Nephron progenitor cell (in vitro differentiated cells): ENCODE results near the gene HEG1.

Experiments
- DNase-seq: peaks from one replicate; pipeline ENCODE4 v3.0.0; 2021
- H3K27ac Mint-ChIP-seq: 2 replicates; pipeline ENCODE4 v1.8.0; 2021; ENCODE audit warnings: mild to moderate bottlenecking, moderate library complexity, mixed read lengths
- H3K27me3 Mint-ChIP-seq: 2 replicates; pipeline ENCODE4 v1.8.0; 2021; ENCODE audit warnings: mild to moderate bottlenecking, low read depth, mixed read lengths; ENCODE audit not compliant: poor library complexity
- H3K36me3 Mint-ChIP-seq: 2 replicates; pipeline ENCODE4 v1.8.0; 2021; ENCODE audit warnings: low read depth, mixed read lengths
- H3K4me1 Mint-ChIP-seq: 2 replicates; pipeline ENCODE4 v1.8.0; 2021; ENCODE audit warnings: mixed read lengths
- H3K4me3 Mint-ChIP-seq: 2 replicates; pipeline ENCODE4 v1.8.0; 2021; ENCODE audit warnings: mild to moderate bottlenecking, moderate library complexity, mixed read lengths
- H3K9me3 Mint-ChIP-seq: 2 replicates; pipeline ENCODE4 v1.8.0; 2021; ENCODE audit warnings: mild to moderate bottlenecking, moderate library complexity, mixed read lengths
- TF ChIP-seq, protein P1 (sequence below): fragments of 200-600 bp; sonication (generic); IDR thresholded peaks from 2 replicates; pipeline ENCODE4 v1.5.0; 2021; ENCODE audit warnings: antibody characterized with exemption

Gene HEG1

DNA sequence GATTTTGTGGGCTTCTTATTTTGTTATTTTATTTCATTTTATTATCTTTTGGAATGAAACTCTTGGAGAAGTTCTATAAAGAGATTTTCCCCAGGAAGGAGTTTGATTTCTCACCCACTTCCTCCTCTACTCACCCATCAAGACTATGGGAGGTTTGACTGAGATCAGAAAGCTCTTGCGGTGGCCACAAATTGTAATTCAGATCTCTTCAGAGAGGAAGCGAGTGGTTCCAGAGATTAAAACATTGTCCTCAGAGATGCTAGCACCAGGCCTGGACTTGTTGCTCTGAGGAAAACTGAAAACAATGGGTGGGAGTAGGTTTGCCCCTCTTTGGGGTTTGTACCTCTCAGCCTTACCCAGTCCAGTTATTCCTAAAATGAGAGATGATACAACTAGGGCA is 113.2 kb downstream of the HEG1 start:
- H3K4me1 Mint-ChIP-seq = no peaks in the 10 kb centered on the region
- TF ChIP-seq, protein P1, sequence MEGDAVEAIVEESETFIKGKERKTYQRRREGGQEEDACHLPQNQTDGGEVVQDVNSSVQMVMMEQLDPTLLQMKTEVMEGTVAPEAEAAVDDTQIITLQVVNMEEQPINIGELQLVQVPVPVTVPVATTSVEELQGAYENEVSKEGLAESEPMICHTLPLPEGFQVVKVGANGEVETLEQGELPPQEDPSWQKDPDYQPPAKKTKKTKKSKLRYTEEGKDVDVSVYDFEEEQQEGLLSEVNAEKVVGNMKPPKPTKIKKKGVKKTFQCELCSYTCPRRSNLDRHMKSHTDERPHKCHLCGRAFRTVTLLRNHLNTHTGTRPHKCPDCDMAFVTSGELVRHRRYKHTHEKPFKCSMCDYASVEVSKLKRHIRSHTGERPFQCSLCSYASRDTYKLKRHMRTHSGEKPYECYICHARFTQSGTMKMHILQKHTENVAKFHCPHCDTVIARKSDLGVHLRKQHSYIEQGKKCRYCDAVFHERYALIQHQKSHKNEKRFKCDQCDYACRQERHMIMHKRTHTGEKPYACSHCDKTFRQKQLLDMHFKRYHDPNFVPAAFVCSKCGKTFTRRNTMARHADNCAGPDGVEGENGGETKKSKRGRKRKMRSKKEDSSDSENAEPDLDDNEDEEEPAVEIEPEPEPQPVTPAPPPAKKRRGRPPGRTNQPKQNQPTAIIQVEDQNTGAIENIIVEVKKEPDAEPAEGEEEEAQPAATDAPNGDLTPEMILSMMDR = no peak
- DNase-seq = no peak
- H3K4me3 Mint-ChIP-seq = no peak overlapping the region
- no peaks in the 10 kb centered on the region for H3K9me3 Mint-ChIP-seq
- no peaks in the 10 kb centered on the region for H3K36me3 Mint-ChIP-seq
- H3K27ac Mint-ChIP-seq = no peak overlapping the region
- H3K27me3 Mint-ChIP-seq = peaks cover 6% of the 10 kb centered on the region

DNA sequence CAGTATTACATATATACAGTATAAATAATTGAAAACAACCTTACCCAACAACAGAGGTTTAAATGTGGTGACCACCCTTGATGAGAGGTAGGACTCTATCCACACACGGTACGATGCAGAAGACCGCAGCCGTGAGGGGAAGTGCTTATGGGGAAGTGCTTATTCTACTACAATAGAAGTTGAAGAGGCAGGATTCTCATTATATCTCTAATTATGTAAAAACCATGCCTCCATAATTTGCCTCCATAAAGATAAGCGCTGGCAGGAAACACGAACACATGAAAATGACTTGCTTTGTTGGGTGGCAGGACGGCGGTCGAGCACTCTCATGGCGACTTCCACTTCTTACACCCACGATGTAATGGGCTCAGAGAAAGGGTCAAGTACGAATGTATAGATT is 114.0 kb downstream of the HEG1 start:
- Mint-ChIP-seq H3K4me3 (no peak overlapping the region), H3K36me3 (no peaks in the 10 kb centered on the region), H3K4me1 (no peaks in the 10 kb centered on the region), H3K27me3 (peaks cover 6% of the 10 kb centered on the region), H3K27ac (no peak overlapping the region), H3K9me3 (peaks cover 3% of the 10 kb centered on the region)
- TF ChIP-seq, protein P1 = no peak
- DNase-seq = no peak

DNA sequence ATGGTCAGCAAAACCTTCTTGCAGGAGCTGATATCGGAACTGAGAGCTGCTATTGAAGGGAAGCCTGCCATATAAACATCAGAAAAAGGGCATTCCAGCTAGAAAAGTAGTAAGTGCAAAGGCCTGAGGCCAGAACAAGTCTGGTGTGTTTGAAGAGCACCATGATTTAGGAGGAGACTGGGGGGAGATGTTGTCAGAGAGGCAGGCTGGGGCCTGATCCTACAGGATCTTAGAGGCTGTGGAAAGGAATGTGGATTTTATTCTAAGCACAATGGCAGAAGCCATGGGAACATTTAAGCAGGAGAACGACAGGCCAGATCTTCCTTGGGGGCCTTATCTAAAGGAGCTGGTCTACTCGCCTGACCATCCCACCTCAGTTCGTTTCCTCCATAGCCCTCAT is 116.1 kb downstream of the HEG1 start:
- no peak overlapping the region for H3K4me3 Mint-ChIP-seq
- peaks cover 3% of the 10 kb centered on the region for H3K9me3 Mint-ChIP-seq
- no peaks in the 10 kb centered on the region for H3K36me3 Mint-ChIP-seq
- H3K4me1 Mint-ChIP-seq = no peaks in the 10 kb centered on the region
- TF ChIP-seq, protein P1 = no peak
- no peak overlapping the region for H3K27ac Mint-ChIP-seq
- peaks cover 9% of the 10 kb centered on the region for H3K27me3 Mint-ChIP-seq
- DNase-seq = no peak

DNA sequence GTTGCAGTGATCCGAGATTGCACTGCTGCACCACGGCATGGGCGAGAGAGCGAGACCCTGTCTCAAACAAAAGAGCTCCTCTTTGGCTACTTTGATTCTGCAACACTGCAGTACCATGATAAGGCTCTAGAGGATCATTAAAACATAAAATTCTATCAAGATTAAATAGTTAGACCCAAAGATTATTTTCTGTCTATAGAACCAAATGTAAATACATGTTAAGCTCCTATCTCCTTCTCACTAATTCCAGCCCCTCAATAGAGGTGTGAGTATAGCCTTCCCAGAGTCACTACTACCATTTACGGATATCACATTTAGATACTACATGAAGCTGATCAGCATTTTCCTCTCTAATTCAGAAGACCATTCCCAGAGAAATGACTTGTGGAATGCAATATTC is 116.9 kb downstream of the HEG1 start:
- DNase-seq = no peak
- TF ChIP-seq, protein P1 = no peak
- H3K4me1 Mint-ChIP-seq = no peaks in the 10 kb centered on the region
- H3K36me3 Mint-ChIP-seq = no peaks in the 10 kb centered on the region
- peaks cover 10% of the 10 kb centered on the region for H3K27me3 Mint-ChIP-seq
- no peak overlapping the region for H3K4me3 Mint-ChIP-seq
- peaks cover 3% of the 10 kb centered on the region for H3K9me3 Mint-ChIP-seq
- H3K27ac Mint-ChIP-seq = no peak overlapping the region

DNA sequence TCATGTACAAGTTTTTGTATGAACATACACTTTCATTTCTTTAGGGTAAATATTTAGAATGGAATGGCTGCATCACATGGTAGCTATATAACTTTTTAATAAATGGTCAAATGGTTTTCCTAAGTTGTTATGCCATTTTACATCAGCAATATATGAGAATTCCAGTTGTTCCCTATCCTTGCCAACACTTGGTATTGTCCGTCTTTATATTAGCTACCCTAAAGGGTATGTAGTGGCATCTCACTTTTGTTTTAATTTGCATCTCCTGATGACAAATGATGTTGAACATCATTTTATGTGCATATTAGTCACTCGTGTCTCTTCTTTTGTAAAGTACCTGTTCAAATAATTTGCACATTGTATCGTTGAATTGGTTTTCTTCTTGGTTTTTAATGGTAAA is 118.7 kb downstream of the HEG1 start:
- H3K36me3 Mint-ChIP-seq = no peaks in the 10 kb centered on the region
- peaks cover 3% of the 10 kb centered on the region for H3K9me3 Mint-ChIP-seq
- H3K4me3 Mint-ChIP-seq = no peak overlapping the region
- DNase-seq = no peak
- peaks cover 10% of the 10 kb centered on the region for H3K27me3 Mint-ChIP-seq
- no peak overlapping the region for H3K27ac Mint-ChIP-seq
- H3K4me1 Mint-ChIP-seq = no peaks in the 10 kb centered on the region
- TF ChIP-seq, protein P1 = no peak

DNA sequence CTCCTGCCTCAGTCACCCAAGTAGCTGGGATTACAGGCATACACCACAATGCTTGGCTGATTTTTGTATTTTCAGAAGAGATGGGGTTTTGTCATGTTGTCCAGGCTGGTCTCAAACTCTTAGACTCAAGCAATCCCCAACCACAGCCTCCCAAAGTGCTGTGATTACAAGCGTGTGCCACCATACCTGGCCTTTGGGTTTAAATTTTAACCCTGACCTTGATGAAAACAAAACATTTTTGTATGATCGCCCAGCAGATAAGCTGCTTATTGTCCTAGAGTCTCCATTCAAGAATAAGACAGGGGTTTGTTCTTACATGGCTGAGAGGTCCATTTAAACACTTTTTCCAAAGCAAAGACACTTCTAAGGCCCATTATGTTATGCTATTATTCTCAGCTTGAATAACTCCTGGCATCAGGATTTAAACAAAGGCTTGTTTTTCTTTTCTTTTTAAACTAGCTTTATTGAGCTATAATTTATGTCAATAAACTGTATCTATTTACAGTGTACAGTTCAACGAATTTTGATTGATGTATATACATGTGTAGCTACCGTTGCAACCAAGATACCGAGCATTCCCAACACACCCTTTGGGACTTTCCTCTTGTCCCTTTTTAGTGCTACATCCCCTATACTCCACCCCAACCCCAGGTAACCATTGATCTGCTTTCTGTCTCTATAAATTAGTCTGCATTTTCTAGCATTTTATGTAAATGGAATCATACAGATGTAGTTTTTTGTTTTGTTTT is 119.8 kb downstream of the HEG1 start:
- no peaks in the 10 kb centered on the region for H3K4me1 Mint-ChIP-seq
- TF ChIP-seq, protein P1 = no peak
- H3K4me3 Mint-ChIP-seq = no peak overlapping the region
- peaks cover 10% of the 10 kb centered on the region for H3K27me3 Mint-ChIP-seq
- H3K36me3 Mint-ChIP-seq = no peaks in the 10 kb centered on the region
- no peak overlapping the region for H3K27ac Mint-ChIP-seq
- no peak for DNase-seq
- H3K9me3 Mint-ChIP-seq = peaks cover 3% of the 10 kb centered on the region
